CD14-positive monocyte (primary cell): Measurements from ENCODE around the gene SEMA3C. TPM values are rescaled to one million over a fixed set of nuclear protein-coding genes. Genes with fewer than 3 reads are reported as not detected.

Experiments
- DNase-seq, 3 donors: peaks; one replicate each; pipeline ENCODE4 v3.0.0-alpha.2; 2011 to 2022
- H2AFZ ChIP-seq: 2 replicates; pipeline ENCODE4 v1.6.0; 2012; ENCODE audit warnings: mild to moderate bottlenecking, low read depth, low read length, inconsistent platforms; ENCODE audit not compliant: insufficient read depth, poor library complexity, severe bottlenecking
- H3K27ac ChIP-seq, 2 donors: 1 replicate in 1 of 2; 2 replicates in 1 of 2; pipeline ENCODE4 v1.5.1; 2012 to 2013; ENCODE audit warnings: low read length in 2 of 2, control low read depth in 1 of 2, inconsistent platforms in 1 of 2, low read depth in 1 of 2, mild to moderate bottlenecking in 1 of 2
- H3K27me3 ChIP-seq, 2 donors: one replicate each; pipeline versions ENCODE4 v1.6.0 to v1.6.1; 2011 to 2013; ENCODE audit warnings: low read length in 2 of 2; ENCODE audit not compliant: control insufficient read depth in 2 of 2, insufficient read depth in 2 of 2
- H3K36me3 ChIP-seq, 2 donors: replicated peaks in 1 of 2; 1 replicate in 1 of 2; 2 replicates in 1 of 2; pipeline versions ENCODE4 v1.5.1 to v1.6.1; 2012 to 2013; ENCODE audit warnings: low read length in 2 of 2, control low read depth in 1 of 2, inconsistent platforms in 1 of 2, mild to moderate bottlenecking in 1 of 2; ENCODE audit not compliant: insufficient read depth in 2 of 2, control insufficient read depth in 1 of 2
- H3K4me1 ChIP-seq, 2 donors: 1 replicate in 1 of 2; 2 replicates in 1 of 2; pipeline versions ENCODE4 v1.5.1 to v1.6.1; 2012 to 2013; ENCODE audit warnings: low read length in 2 of 2, control low read depth in 1 of 2, inconsistent platforms in 1 of 2, mild to moderate bottlenecking in 1 of 2, moderate library complexity in 1 of 2; ENCODE audit not compliant: insufficient read depth in 2 of 2, control insufficient read depth in 1 of 2
- H3K4me2 ChIP-seq: replicated peaks from 2 replicates; pipeline ENCODE3; 2012; ENCODE audit warnings: low read length, moderate library complexity, mild to moderate bottlenecking; ENCODE audit not compliant: poor library complexity, severe bottlenecking; ENCODE audit errors: extremely low read depth
- H3K4me3 ChIP-seq, 3 experiments: fragments of 200-600 bp in 1 of 3; sonication (generic) in 1 of 3; replicated peaks in 1 of 3; 1 replicate in 2 of 3; 2 replicates in 1 of 3; pipeline ENCODE4 v1.5.1; 2011 to 2013; ENCODE audit warnings: low read length in 3 of 3, mild to moderate bottlenecking in 3 of 3, control low read depth in 2 of 3, low read depth in 2 of 3, inconsistent platforms in 1 of 3, moderate library complexity in 1 of 3
- H3K79me2 ChIP-seq: 2 replicates; pipeline ENCODE4 v1.6.0; 2012; ENCODE audit warnings: mild to moderate bottlenecking, control low read depth, inconsistent platforms, low read length, moderate library complexity; ENCODE audit not compliant: insufficient read depth
- H3K9ac ChIP-seq: 2 replicates; pipeline ENCODE4 v1.6.0; 2017; ENCODE audit warnings: low read length, mild to moderate bottlenecking; ENCODE audit not compliant: insufficient read depth, poor library complexity, severe bottlenecking
- H3K9me3 ChIP-seq, 2 donors: replicated peaks in 1 of 2; 1 replicate in 1 of 2; 2 replicates in 1 of 2; pipeline versions ENCODE4 v1.5.1 to v1.6.1; 2012 to 2013; ENCODE audit warnings: low read length in 2 of 2, control low read depth in 1 of 2; ENCODE audit not compliant: control insufficient read depth in 1 of 2, insufficient read depth in 1 of 2
- H4K20me1 ChIP-seq: 2 replicates; pipeline ENCODE4 v1.6.0; 2012; ENCODE audit warnings: mild to moderate bottlenecking, low read length, control low read depth, moderate library complexity; ENCODE audit not compliant: insufficient read depth
- H3K27ac Mint-ChIP-seq, 7 donors: one replicate each; pipeline ENCODE4 v1.8.0; 2020; ENCODE audit warnings: mild to moderate bottlenecking in 7 of 7, mixed read lengths in 7 of 7, moderate library complexity in 6 of 7, inconsistent platforms in 2 of 7
- H3K27me3 Mint-ChIP-seq, 3 donors: one replicate each; pipeline ENCODE4 v1.8.0; 2021 to 2022; ENCODE audit warnings: low read depth in 3 of 3, mild to moderate bottlenecking in 3 of 3, mixed read lengths in 3 of 3, moderate library complexity in 3 of 3, inconsistent platforms in 1 of 3
- H3K36me3 Mint-ChIP-seq, 2 donors: one replicate each; pipeline ENCODE4 v1.8.0; 2020; ENCODE audit warnings: mixed read lengths in 2 of 2, inconsistent platforms in 1 of 2, mild to moderate bottlenecking in 1 of 2
- H3K4me1 Mint-ChIP-seq: one replicate; pipeline ENCODE4 v1.8.0; 2020; ENCODE audit warnings: mild to moderate bottlenecking, mixed read lengths
- H3K4me3 Mint-ChIP-seq, 2 donors: one replicate each; pipeline ENCODE4 v1.8.0; 2020; ENCODE audit warnings: mild to moderate bottlenecking in 2 of 2, mixed read lengths in 2 of 2, moderate library complexity in 1 of 2
- H3K9me3 Mint-ChIP-seq, 7 donors: one replicate each; pipeline ENCODE4 v1.8.0; 2020 to 2022; ENCODE audit warnings: mixed read lengths in 7 of 7, mild to moderate bottlenecking in 6 of 7, moderate library complexity in 6 of 7, inconsistent platforms in 2 of 7
- CTCF ChIP-seq: fragments of 200-600 bp; IDR thresholded peaks from one replicate; pipeline ENCODE4 v1.8.0; 2022; ENCODE audit warnings: antibody characterized with exemption, mild to moderate bottlenecking
- WGBS: methylation state at CpG from one replicate; pipeline ENCODE4 v1.1.5; 2013; ENCODE audit warnings: missing lambda C conversion rate; ENCODE audit not compliant: insufficient coverage; 5-methylcytosine and 5-hydroxymethylcytosine counted together
- intact Hi-C, 2 donors: fragments of 100-400 bp; cut with micrococcal nuclease; formaldehyde crosslinking; loops; one replicate each; pipeline versions ENCODE4 v1.15.0 to v1.15.1; 2023
- polyA plus RNA-seq, 3 donors: library from polyadenylated mRNA; depleted of rRNA in 1 of 3; unstranded in 2 of 3; stranded (reverse) in 1 of 3; fragments of 300-500 nt in 2 of 3; fragments of >200 nt in 1 of 3; fragmentation: Illumina TruSeq in 2 of 3; gene quantifications; 1 replicate in 2 of 3; 2 replicates in 1 of 3; pipeline ENCODE4 v1.2.3, GENCODE V29; 2012 to 2021

SEMA3C gene
- polyA plus RNA-seq, 3 donors, result 7.2 to 14.1 (median 13.7) TPM

GRCh38 chr7:80856769-80857168, 62.1 kb downstream of the SEMA3C start:
- peaks cover 4 to 7% of the 10 kb centered on the region in 2 donors for H3K36me3 Mint-ChIP-seq
- peaks cover 0 to 5% (median 3%) of the 10 kb centered on the region in 7 donors for H3K9me3 Mint-ChIP-seq
- H3K27ac Mint-ChIP-seq, result peak overlapping the region in 1 of 7 donors; percentile 51
- no peaks in the 10 kb centered on the region for H3K36me3 ChIP-seq
- H3K27ac ChIP-seq, result no peak overlapping the region
- H3K27me3 Mint-ChIP-seq, result no peaks in the 10 kb centered on the region
- no peak overlapping the region for H3K9ac ChIP-seq
- H3K4me3 Mint-ChIP-seq, result no peak overlapping the region
- no peak for DNase-seq
- H3K4me2 ChIP-seq, result no peak overlapping the region
- H3K4me1 ChIP-seq, result peaks cover 3 to 9% of the 10 kb centered on the region in 2 donors
- H4K20me1 ChIP-seq, result no peaks in the 10 kb centered on the region
- H3K4me1 Mint-ChIP-seq, result peaks cover 12% of the 10 kb centered on the region
- no peaks in the 10 kb centered on the region for H3K9me3 ChIP-seq
- intact Hi-C loops, result no loop called here
- 88% methylated on average over 1 of the region's 3 CpGs for WGBS
- H3K4me3 ChIP-seq, result no peak overlapping the region
- no peak overlapping the region for H2AFZ ChIP-seq
- no peaks in the 10 kb centered on the region for H3K79me2 ChIP-seq
- H3K27me3 ChIP-seq, result no peaks in the 10 kb centered on the region
- TF ChIP-seq CTCF, result no peak

GRCh38 chr7:80851896-80852476, 66.9 kb downstream of the SEMA3C start:
- H3K36me3 ChIP-seq, result no peaks in the 10 kb centered on the region
- no peak for DNase-seq
- no peak for TF ChIP-seq CTCF
- intact Hi-C loops, result no loop called here
- no peak overlapping the region for H2AFZ ChIP-seq
- no peak overlapping the region for H3K27ac Mint-ChIP-seq
- no peaks in the 10 kb centered on the region for H3K4me1 ChIP-seq
- H3K9me3 Mint-ChIP-seq, result peaks cover 0 to 5% (median 3%) of the 10 kb centered on the region in 7 donors
- H3K36me3 Mint-ChIP-seq, result peaks cover 6 to 7% of the 10 kb centered on the region in 2 donors
- H3K27me3 ChIP-seq, result no peaks in the 10 kb centered on the region
- no peaks in the 10 kb centered on the region for H3K79me2 ChIP-seq
- H3K27ac ChIP-seq, result no peak overlapping the region
- H3K4me1 Mint-ChIP-seq, result no peaks in the 10 kb centered on the region
- no peak overlapping the region for H3K4me3 Mint-ChIP-seq
- H3K4me2 ChIP-seq, result no peak overlapping the region
- H3K27me3 Mint-ChIP-seq, result peaks cover 0 to 2% (median 0%) of the 10 kb centered on the region in 3 donors
- no peak overlapping the region for H3K4me3 ChIP-seq
- no peak overlapping the region for H3K9ac ChIP-seq
- H4K20me1 ChIP-seq, result no peaks in the 10 kb centered on the region
- WGBS, result 100% methylated on average over 1 of the region's 3 CpGs
- no peaks in the 10 kb centered on the region for H3K9me3 ChIP-seq
